ENCODE measurements around the gene NDE1. TPM values are rescaled to one million over a fixed set of nuclear protein-coding genes. Genes with fewer than 3 reads are reported as not detected.
"Not testable (repeated sequence)": the region's sequence is repeated elsewhere in the genome, so short reads cannot be mapped to it uniquely, and the experiment has no call there.

NDE1 gene
- total RNA-seq, 1 donor from 2014 or later: 50.6 TPM

DNA sequence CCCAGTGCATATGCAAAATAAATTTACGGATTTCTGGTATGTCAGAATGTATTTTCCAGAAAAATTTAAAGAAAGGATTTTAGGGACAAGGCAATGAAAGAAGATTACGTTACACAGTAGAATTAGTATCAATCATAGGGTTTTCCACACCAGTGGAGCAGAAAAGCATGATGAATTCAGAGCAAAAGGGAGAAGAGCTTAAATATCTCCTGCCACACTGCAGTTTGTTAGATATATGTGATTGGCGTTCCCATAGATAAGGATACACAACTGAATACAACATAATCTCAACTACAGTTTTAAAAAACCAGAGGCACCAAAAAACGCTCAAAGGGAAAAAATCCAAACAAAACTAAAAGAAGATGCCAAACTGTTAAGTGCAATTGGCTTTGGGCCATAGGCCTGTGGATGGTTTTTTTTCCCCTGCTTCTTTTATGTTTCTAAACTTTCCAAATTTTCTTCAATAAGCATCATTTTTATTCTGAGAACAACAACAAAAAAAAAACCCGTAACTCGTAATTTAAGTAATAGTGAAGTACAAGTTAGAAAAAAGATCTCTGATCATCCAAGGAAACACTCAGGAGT, 29.3 kb upstream of the NDE1 start:
- DNase-seq (ENCODE audit: extremely low read depth, low read depth, low spot score): no peak

DNA sequence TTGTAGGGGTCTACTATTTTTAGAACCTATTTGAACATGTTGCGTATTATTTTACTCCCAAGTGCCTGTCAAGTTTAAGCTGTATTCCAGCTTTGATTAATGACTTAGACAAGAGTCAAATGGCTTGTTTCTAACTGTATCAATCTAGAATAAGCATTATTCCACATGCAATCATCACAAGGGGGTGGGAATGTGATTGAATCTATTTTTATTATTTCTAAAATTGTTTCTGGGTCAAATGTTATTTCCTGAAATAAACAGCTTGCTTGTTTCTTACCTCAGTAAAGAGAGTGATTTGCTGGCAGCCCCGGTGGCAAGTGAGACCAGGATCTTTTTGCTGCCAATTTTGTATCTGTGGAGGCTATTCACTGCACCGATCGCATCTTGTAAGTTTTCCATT, 28.6 kb upstream of the NDE1 start:
- DNase-seq (ENCODE audit: extremely low read depth, low read depth, low spot score): no peak

DNA sequence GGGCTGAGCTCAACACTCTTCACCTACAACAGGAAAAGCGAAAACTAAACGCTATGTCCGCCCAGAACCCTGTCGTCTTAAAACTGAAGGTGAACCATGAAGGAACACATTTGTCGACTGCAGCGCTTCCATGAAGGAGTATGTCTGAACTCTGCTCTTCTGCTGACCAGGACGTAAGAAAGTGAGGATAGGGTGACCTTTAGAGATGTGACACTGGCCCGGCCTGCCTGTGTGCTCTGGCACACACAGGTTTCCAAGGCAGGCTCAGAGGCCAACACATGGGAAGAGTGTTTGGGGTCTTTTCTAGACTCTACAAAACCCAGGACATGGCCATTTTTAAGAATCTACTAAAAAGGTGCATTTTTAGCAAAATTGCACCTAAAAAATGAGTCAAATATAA, 28.2 kb upstream of the NDE1 start:
- DNase-seq (ENCODE audit: extremely low read depth, low read depth, low spot score): no peak

GRCh38 chr16:15631730-15632409, 18.2 kb upstream of the NDE1 start:
- no peak for DNase-seq (ENCODE audit: extremely low read depth, low read depth, low spot score)

DNA sequence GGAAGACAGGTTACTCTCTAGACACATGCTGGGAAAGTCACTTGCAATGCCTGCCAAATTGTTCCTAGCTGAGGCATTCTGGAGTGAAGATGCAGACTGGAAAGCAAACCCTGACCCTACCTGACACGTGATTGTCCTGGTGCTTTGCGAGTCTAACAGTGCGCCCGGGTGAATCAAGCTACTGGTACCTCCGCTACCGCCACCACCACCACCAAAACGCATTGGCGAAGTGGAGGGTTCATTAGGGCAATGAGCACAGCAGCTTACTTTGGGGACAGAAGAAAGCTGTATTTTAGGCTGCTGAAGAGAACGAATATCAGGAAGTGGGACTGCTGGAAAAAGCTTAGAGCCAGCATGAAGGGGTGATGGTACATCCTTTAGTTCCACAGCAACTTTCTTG, 14.1 kb upstream of the NDE1 start:
- no peak for DNase-seq (ENCODE audit: extremely low read depth, low read depth, low spot score)

GRCh38 chr16:15636392-15636873, 13.6 kb upstream of the NDE1 start:
- no peak for DNase-seq (ENCODE audit: extremely low read depth, low read depth, low spot score)

- no peak for DNase-seq (ENCODE audit: extremely low read depth, low read depth, low spot score)
Measured at GRCh38 chr16:15639061-15639568, 10.9 kb upstream of the NDE1 start.

- DNase-seq (ENCODE audit: extremely low read depth, low read depth, low spot score): no peak
Measured at GRCh38 chr16:15640966-15641365, 9.1 kb upstream of the NDE1 start.

DNA sequence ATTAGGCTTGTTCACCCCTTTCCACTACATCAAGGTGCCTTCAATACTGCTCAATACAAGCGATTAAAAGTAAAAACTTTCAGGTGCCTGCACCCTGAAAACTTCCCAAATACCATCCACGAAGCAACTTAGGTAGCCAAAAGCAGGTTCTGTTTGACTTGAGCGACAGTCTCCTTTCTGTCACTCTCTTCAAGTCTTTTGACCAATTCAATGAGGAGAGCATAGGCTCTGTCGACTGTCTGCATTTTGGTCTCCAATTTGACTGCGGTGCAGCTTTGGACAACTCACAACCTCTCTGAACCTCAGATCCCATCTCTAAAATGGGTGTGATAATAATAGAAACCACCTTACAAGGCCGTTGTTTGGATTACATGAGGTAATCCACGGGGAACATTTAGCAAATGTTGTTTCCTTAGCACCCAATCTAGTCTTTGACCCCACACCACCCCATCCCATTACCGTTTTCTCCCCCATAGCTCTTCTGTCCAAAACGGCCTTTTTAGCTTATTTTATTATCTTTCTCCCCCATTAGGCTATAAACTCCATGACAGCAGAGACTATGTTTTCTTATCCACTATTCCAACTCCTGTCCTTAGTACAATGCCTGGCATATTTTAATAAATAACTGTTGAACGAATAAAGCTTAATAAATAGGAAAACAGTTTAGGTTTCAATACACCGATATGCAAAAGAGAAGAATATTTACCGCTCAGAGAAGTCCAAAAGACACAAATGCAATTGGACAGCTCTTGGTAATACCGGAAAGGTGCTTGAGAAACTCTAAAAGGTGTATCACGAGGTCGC, 8.1 kb upstream of the NDE1 start:
- DNase-seq (ENCODE audit: extremely low read depth, low read depth, low spot score): no peak

- DNase-seq (ENCODE audit: extremely low read depth, low read depth, low spot score): no peak
Measured at GRCh38 chr16:15642557-15643047, 7.4 kb upstream of the NDE1 start.

DNA sequence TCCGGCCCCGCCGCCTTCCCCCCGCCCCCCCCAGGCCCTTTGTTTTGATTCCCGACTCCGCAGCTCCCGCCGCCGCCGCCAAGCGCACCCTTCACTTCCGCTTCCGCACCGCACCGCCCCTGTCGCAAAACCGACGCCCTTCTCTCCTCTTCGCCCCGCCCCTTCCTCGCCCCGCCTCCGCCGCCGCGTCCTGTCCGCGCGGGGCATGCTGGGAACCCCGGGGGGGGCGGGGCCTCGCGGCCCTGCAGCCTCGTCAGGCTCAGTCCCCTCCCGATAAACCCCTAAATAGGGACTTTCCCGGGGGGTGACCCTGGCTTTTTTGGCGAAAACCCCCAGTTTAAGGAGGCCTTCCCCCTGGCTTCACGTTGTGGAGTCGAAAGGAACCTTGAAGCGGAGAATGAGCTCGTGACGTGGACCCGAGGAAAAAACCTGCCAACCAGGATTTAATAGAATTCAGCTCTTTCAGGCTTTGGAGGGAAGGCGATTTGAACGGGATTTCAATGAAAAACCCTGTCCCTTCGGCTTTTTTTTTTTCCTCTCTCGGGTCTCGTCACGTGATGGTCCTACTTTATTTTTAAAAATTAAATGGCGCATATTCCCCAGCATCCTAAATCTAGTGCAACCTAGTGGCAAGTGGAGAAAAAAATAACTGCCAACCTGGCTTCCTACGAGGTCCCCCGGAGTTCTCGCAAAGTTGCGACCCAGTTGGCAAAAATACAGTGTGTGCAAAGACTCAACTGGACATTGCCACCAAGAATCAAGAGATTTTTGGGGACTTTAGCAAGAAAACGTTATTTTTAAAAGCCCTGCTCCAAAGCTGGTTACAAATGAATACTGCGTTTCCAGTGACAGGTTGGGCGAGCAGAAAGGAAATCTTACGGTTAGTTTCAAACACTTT, 6.7 kb upstream of the NDE1 start, which contains the start of gene MARF1:
MARF1 (minus strand) TSS at position 107 of the 898 bp plus-strand sequence. CDS start 3,921 bp downstream, outside the sequence.
- DNase-seq (ENCODE audit: extremely low read depth, low read depth, low spot score): peak; percentile 47

DNA sequence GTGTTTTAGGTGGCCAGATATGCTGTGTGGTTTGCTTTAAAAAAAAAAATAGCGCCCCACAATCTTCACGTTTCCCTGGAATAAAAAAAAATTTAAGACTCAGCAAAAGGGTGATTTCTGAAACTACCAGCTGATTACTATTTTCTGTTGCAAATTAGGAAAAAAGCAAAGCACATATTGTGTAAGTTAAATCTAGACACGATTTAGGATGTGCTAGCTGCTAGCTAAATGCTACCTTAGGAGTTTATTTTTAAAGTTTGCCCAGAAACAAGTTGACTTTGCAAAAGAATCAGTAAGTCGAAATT, 6.1 kb upstream of the NDE1 start:
- no peak for DNase-seq (ENCODE audit: extremely low read depth, low read depth, low spot score)

DNA sequence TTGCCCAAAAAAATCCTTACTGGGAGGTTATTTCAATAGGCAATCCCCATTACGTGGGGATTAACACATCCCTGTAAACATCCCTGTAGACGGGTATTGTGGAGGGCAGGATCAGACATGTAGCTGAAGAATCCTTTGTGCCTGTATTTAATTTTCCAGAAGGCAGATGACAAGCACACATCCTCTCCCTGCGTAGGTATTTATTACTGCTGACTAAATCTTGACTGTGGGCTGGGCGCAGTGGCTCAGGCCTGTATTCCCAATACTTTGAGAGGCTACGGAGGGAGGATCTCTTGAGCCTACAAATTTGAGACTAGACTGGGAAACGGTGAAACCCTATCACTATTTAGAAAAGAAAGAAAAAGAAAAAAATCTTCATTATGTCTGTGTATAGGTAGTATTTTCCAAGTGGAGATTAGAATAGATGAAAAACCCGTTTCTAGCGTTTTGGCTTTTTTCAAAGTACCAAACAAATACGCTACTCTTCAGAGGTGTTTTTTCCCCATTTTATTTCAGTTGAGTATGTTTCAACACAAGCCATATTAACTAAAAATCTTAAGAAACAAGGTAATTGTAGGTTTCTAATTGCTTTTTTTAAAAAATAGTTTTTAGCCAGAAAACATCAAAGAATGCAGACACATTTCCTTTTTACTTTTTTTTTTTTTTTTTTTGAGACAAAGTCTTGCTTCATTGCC, 5.6 kb upstream of the NDE1 start:
- DNase-seq (ENCODE audit: extremely low read depth, low read depth, low spot score): no peak

DNA sequence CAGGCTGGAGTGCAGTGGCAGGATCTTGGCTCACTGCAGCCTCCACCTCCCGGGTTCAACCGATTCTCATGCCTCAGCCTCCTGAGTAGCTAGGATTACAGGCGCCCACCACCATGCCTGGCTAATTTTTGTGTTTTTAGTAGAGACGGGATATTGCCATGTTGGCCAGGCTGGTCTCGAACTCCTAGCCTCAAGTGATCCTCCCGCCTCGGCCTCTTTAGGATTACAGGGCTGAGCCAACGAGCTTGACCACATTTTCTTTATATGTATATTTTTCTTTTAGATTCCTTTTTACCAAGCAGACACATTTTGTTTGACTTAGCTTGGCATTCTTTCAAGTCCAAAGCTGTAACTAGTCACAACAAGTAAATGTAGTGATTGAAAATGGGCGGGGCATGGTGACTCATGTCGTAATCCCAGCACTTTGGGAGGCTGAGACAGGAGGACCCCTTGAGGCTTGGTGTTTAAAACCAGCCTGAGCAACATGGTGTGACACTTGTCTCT, 5.0 kb upstream of the NDE1 start:
- not testable (repeated sequence) for DNase-seq (ENCODE audit: extremely low read depth, low read depth, low spot score)

GRCh38 chr16:15646557-15647293, 3.3 kb upstream of the NDE1 start:
- DNase-seq (ENCODE audit: extremely low read depth, low read depth, low spot score): not testable (repeated sequence)

DNA sequence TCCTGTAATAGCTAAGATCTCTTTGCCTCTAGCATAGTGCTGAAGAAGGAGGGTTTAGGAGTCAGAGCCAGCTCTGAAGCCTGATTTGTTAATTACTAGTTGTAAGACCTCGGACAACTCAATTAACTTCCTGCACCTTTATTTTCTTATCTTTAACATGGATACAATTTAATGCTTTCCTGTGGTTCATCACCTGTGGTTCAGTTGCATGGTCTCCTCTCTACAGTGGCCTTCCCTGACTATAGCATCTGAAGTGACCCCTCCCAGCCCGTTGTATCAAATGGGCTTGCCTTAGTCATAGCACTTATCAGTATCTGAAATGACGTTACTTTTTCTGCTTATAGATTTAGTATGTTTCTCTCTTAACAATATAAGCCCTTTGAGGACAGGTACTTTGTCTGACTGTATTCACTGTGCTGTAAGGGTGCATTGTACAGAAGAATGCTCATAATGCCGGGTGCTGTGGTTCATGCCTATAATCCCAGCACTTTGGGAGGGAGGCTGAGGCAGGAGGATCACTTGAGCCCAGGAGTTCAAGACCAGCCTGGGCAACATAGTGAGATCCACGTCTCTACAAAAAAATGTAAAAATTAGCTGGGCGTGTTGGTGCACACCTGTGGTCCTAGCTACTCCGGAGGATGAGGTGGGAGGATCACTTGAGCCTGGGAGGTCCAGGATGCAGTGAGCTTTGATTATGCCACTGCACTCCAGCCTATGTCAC, 2.6 kb upstream of the NDE1 start:
- no peak for DNase-seq (ENCODE audit: extremely low read depth, low read depth, low spot score)

DNA sequence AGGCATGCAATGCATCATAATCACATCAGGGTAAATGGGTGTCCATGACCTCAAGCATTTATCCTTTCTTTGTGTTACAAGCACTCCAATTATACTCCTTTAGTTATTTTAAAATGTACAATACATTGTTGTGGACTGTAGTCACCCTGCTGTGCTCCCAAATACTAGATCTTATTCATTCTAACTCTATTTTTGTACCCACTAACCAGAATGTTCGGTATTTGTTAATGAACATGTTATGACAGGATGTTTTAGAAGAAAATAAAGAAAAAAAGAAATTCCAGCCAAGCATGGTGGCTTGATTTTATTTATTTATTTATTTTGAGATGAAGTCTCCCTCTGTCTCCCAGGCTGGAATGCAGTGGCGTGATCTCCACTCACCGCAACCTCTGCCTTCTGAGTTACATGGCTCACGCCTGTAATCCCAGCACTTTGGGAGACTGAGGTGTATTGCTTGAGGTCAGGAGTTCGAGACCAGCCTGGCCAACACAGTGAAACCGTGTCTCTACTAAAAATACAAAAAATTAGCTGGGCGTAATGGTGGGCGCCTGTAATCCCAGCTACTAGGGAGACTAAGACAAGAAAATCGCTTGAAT, 1.8 kb upstream of the NDE1 start:
- DNase-seq (ENCODE audit: extremely low read depth, low read depth, low spot score): no peak

DNA sequence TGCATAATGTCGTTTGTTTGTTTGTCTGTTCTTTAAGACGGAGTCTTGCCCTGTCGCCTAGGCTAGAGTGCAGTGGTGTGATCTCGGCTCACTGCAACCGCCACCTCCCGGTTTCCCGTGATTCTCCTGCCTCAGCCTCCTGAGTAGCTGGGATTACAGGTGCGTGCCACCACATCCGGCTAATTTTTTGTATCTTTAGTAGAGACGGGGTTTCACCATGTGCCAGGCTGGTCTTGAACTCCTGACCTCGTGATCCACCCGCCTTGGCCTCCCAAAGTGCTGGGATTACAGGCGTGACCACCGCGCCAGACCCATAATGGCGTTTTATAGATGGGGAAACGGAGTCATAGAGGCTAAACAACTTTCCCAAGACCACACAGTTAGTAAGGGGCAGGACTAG, 734 bp upstream of the NDE1 start:
- DNase-seq (ENCODE audit: extremely low read depth, low read depth, low spot score): not testable (repeated sequence)

Data from glomerular endothelial cell (primary cell).